PC-9 (cell line): ENCODE data around the gene MEF2A. TPM values are rescaled to one million over a fixed set of nuclear protein-coding genes. Genes with fewer than 3 reads are reported as not detected.

Experiments
- BruUV-seq: library from RNA; stranded (reverse); fragments of 400-500 nt; replicated peaks from 2 replicates; lab custom pipeline; 2021; lab: Mats Ljungman, UMichigan
- CTCF ChIA-PET: fragments of 300-600 bp; sonication (Branson Sonifier 250); formaldehyde crosslinking; loops from one replicate; lab custom pipeline; 2022; ENCODE audit warnings: antibody characterized with exemption; lab: Charles Lee
- POLR2A ChIA-PET: fragments of 300-600 bp; sonication (Branson Sonifier 250); formaldehyde crosslinking; loops from one replicate; lab custom pipeline; 2022; ENCODE audit warnings: antibody characterized with exemption; ENCODE audit not compliant: unreplicated experiment; lab: Charles Lee
- DNase-seq, 2 experiments: peaks; one replicate each; pipeline versions ENCODE4 v3.0.0 to v3.0.0-alpha.2; 2015 to 2022; ENCODE audit warnings: mixed read lengths in 1 of 2
- H2AFZ ChIP-seq: fragments of 200-600 bp; sonication (generic); 2 replicates; pipeline ENCODE4 v1.8.1; 2017; ENCODE audit warnings: antibody characterized with exemption
- H3F3A ChIP-seq: fragments of 200-600 bp; sonication (generic); 2 replicates; pipeline ENCODE4 v1.8.1; 2017; ENCODE audit warnings: antibody characterized with exemption, mild to moderate bottlenecking, low read depth; ENCODE audit not compliant: insufficient read depth
- H3K27ac ChIP-seq: fragments of 200-600 bp; sonication (generic); 2 replicates; pipeline ENCODE4 v1.6.1; 2016; ENCODE audit warnings: mixed run types
- H3K27me3 ChIP-seq: fragments of 200-600 bp; sonication (generic); 2 replicates; pipeline ENCODE4 v1.6.1; 2016; ENCODE audit warnings: low read depth, mixed run types; ENCODE audit not compliant: insufficient read depth
- H3K36me3 ChIP-seq: fragments of 200-600 bp; sonication (generic); 2 replicates; pipeline ENCODE4 v1.6.1; 2016; ENCODE audit warnings: low read depth, mixed run types
- H3K4me1 ChIP-seq: fragments of 200-600 bp; sonication (generic); replicated peaks from 2 replicates; pipeline ENCODE4 v1.6.1; 2016; ENCODE audit warnings: mixed run types; ENCODE audit not compliant: insufficient read depth
- H3K4me2 ChIP-seq: fragments of 200-600 bp; sonication (generic); 2 replicates; pipeline ENCODE4 v1.6.1; 2017; ENCODE audit warnings: mixed run types
- H3K4me3 ChIP-seq: fragments of 200-600 bp; sonication (generic); 2 replicates; pipeline ENCODE4 v1.6.1; 2016; ENCODE audit warnings: mixed run types
- H3K79me2 ChIP-seq: fragments of 200-600 bp; sonication (generic); 2 replicates; pipeline ENCODE4 v1.6.1; 2017; ENCODE audit warnings: low read depth, mixed run types
- H3K9me2 ChIP-seq: fragments of 200-600 bp; sonication (generic); 2 replicates; pipeline ENCODE4 v1.8.1; 2017; ENCODE audit warnings: mild to moderate bottlenecking; ENCODE audit not compliant: insufficient read depth
- H3K9me3 ChIP-seq: fragments of 200-600 bp; sonication (generic); 2 replicates; pipeline ENCODE4 v1.8.1; 2016; ENCODE audit warnings: low read depth; ENCODE audit not compliant: insufficient read depth
- H4K20me1 ChIP-seq: fragments of 200-600 bp; sonication (generic); 2 replicates; pipeline ENCODE4 v1.8.1; 2017; ENCODE audit not compliant: insufficient read depth
- EZH2 ChIP-seq: fragments of 200-600 bp; sonication (generic); IDR thresholded peaks from 2 replicates; pipeline ENCODE4 v1.8.0; 2017; ENCODE audit warnings: antibody characterized with exemption, low read depth
- intact Hi-C: fragments of 100-400 bp; cut with micrococcal nuclease; formaldehyde crosslinking; loops from one replicate; pipeline ENCODE4 v1.10.0; 2022; ENCODE audit not compliant: unreplicated experiment
- total RNA-seq: library from RNA; stranded (reverse); gene quantifications from 2 replicates; pipeline ENCODE4 v1.2.3, GENCODE V29; 2021
- TF ChIP-seq, protein P1 (sequence below): fragments of 200-600 bp; sonication (generic); conservative IDR thresholded peaks from 2 replicates; pipeline ENCODE4 v1.6.1; 2017; ENCODE audit warnings: mixed run types, antibody characterized with exemption, mild to moderate bottlenecking, moderate library complexity

MEF2A gene
- total RNA-seq, 1 experiment from 2014 or later, result 31.8 TPM

- ChIA-PET POLR2A (interaction anchor here (0.6 kb wide), 1 partner anchor 217 kb away, joined by 11 read pairs; no protein-coding TSS in a partner anchor), CTCF (no interaction called here)
- peaks cover 24% of the 10 kb centered on the region for H3K9me3 ChIP-seq
- no TSS peak for BruUV-seq
- H3K27ac ChIP-seq, result peak overlapping the region; percentile 53; the same call in 1 of the 2 replicates
- H3K27me3 ChIP-seq, result no peaks in the 10 kb centered on the region
- no peaks in the 10 kb centered on the region for H4K20me1 ChIP-seq
- no peak overlapping the region for H3K4me2 ChIP-seq
- intact Hi-C loops, result loop anchor here (2.0 kb wide), 1 partner anchor 68 kb away; no protein-coding TSS in a partner anchor
- H2AFZ ChIP-seq, result no peak overlapping the region
- H3K36me3 ChIP-seq, result peaks cover 28% of the 10 kb centered on the region
- H3K9me2 ChIP-seq, result no peaks in the 10 kb centered on the region
- TF ChIP-seq EZH2, result no peak
- TF ChIP-seq, protein P1, sequence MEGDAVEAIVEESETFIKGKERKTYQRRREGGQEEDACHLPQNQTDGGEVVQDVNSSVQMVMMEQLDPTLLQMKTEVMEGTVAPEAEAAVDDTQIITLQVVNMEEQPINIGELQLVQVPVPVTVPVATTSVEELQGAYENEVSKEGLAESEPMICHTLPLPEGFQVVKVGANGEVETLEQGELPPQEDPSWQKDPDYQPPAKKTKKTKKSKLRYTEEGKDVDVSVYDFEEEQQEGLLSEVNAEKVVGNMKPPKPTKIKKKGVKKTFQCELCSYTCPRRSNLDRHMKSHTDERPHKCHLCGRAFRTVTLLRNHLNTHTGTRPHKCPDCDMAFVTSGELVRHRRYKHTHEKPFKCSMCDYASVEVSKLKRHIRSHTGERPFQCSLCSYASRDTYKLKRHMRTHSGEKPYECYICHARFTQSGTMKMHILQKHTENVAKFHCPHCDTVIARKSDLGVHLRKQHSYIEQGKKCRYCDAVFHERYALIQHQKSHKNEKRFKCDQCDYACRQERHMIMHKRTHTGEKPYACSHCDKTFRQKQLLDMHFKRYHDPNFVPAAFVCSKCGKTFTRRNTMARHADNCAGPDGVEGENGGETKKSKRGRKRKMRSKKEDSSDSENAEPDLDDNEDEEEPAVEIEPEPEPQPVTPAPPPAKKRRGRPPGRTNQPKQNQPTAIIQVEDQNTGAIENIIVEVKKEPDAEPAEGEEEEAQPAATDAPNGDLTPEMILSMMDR, result no peak
- peaks cover 9% of the 10 kb centered on the region; the same call in 1 of the 2 replicates for H3K79me2 ChIP-seq
- no peak for DNase-seq
- H3K4me1 ChIP-seq, result peaks cover 22% of the 10 kb centered on the region
- no peak overlapping the region for H3K4me3 ChIP-seq
- peaks cover 17% of the 10 kb centered on the region for H3F3A ChIP-seq
Measured at GRCh38 chr15:99634576-99634975, 68.8 kb downstream of the MEF2A start.

- Histone ChIP-seq H3K4me1 (peaks cover 22% of the 10 kb centered on the region), H3K79me2 (peaks cover 9% of the 10 kb centered on the region; the same call in 1 of the 2 replicates), H2AFZ (no peak overlapping the region), H3K4me3 (no peak overlapping the region), H3K9me2 (no peaks in the 10 kb centered on the region), H3K9me3 (peaks cover 27% of the 10 kb centered on the region), H4K20me1 (no peaks in the 10 kb centered on the region), H3K27ac (peak overlapping the region; percentile 53), H3K4me2 (0 out of 2 replicates have a peak overlapping the region, but pooled peaks have one; percentile 4), H3K27me3 (no peaks in the 10 kb centered on the region), H3F3A (peaks cover 17% of the 10 kb centered on the region), H3K36me3 (peaks cover 28% of the 10 kb centered on the region)
- no TSS peak for BruUV-seq
- ChIA-PET POLR2A (interaction anchor here (0.6 kb wide), 1 partner anchor 218 kb away, joined by 11 read pairs; no protein-coding TSS in a partner anchor), CTCF (no interaction called here)
- TF ChIP-seq EZH2, result no peak
- TF ChIP-seq, protein P1, result no peak
- DNase-seq, result no peak
- intact Hi-C loops, result loop anchor here (2.0 kb wide), 1 partner anchor 68 kb away; no protein-coding TSS in a partner anchor
Measured at GRCh38 chr15:99635145-99635544, 69.4 kb downstream of the MEF2A start.

DNA sequence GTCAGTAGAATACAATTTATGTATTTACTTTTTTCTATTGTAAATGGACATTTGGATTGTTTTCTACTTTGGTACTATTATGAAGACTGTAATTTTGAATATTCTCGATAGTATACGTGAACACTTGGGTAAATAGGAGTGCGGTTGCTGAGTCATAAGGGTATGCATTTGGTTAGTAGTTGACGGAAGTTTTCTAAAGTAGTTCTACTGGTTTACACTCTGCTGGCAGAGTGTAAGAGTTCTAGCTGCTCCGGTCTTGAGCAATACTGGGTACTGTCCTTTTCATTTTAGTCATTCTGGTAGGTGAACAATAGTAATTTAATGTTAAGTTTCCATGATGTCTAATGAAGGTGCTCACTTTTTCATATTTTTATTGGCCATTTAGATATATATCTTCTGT is 70.0 kb downstream of the MEF2A start:
- intact Hi-C loops, result loop anchor here (2.0 kb wide), 1 partner anchor 69 kb away; no protein-coding TSS in a partner anchor
- peaks cover 27% of the 10 kb centered on the region for H3K9me3 ChIP-seq
- ChIA-PET POLR2A (interaction anchor here (0.6 kb wide), 1 partner anchor 97 kb away, joined by 4 read pairs; no protein-coding TSS in a partner anchor), CTCF (interaction anchor here (0.6 kb wide), 1 partner anchor 535 kb away, joined by 3 read pairs; no protein-coding TSS in a partner anchor)
- no peak overlapping the region for H3K4me3 ChIP-seq
- H2AFZ ChIP-seq, result no peak overlapping the region
- no peak for TF ChIP-seq EZH2
- TF ChIP-seq, protein P1, result no peak
- peaks cover 22% of the 10 kb centered on the region for H3K4me1 ChIP-seq
- peak overlapping the region; percentile 53 for H3K27ac ChIP-seq
- peaks cover 9% of the 10 kb centered on the region; the same call in 1 of the 2 replicates for H3K79me2 ChIP-seq
- BruUV-seq, result no TSS peak
- H3K9me2 ChIP-seq, result no peaks in the 10 kb centered on the region
- H3K27me3 ChIP-seq, result no peaks in the 10 kb centered on the region
- peak overlapping the region; percentile 24 for H3K4me2 ChIP-seq
- H4K20me1 ChIP-seq, result no peaks in the 10 kb centered on the region
- peak; percentile 25 to 92 for DNase-seq
- peaks cover 28% of the 10 kb centered on the region for H3K36me3 ChIP-seq
- H3F3A ChIP-seq, result peaks cover 17% of the 10 kb centered on the region
